Fibroblast of pulmonary artery (primary cell): ENCODE data around the gene LINGO1.

Source experiments
- DNase-seq: peaks from one replicate; pipeline ENCODE4 v3.0.0-alpha.2; 2010; ENCODE audit warnings: low read depth
- H3K4me3 ChIP-seq: replicated peaks from 2 replicates; pipeline ENCODE4 v1.5.1; 2011; ENCODE audit warnings: low read depth, mild to moderate bottlenecking, control low read depth, low read length, moderate library complexity
- CTCF ChIP-seq: IDR thresholded peaks from 2 replicates; pipeline ENCODE4 v1.5.1; 2011; ENCODE audit warnings: mild to moderate bottlenecking, control low read depth, low read length, inconsistent platforms; ENCODE audit errors: missing control alignments

LINGO1 gene

GRCh38 chr15:77633134-77633912 lies 611 bp upstream of the LINGO1 start:
- DNase-seq: peak; percentile 80
- peak overlapping the region; percentile 50 for H3K4me3 ChIP-seq
- peak; percentile 100 for TF ChIP-seq CTCF

GRCh38 chr15:77631745-77632533 lies 773 bp downstream of the LINGO1 start:
- no peak for TF ChIP-seq CTCF
- no peak overlapping the region for H3K4me3 ChIP-seq
- no peak for DNase-seq

- DNase-seq: no peak
- H3K4me3 ChIP-seq: no peak overlapping the region
- TF ChIP-seq CTCF: peak; percentile 18
Measured at GRCh38 chr15:77630956-77631744, 1.6 kb downstream of the LINGO1 start.

GRCh38 chr15:77630056-77630455 lies 2.7 kb downstream of the LINGO1 start:
- DNase-seq: no peak
- TF ChIP-seq CTCF: no peak
- H3K4me3 ChIP-seq: no peak overlapping the region

- no peak for TF ChIP-seq CTCF
- DNase-seq: no peak
- H3K4me3 ChIP-seq: no peak overlapping the region
Measured at GRCh38 chr15:77629070-77630030, 3.4 kb downstream of the LINGO1 start.

GRCh38 chr15:77628010-77628409 lies 4.7 kb downstream of the LINGO1 start:
- TF ChIP-seq CTCF: no peak
- no peak for DNase-seq
- H3K4me3 ChIP-seq: no peak overlapping the region
